Measurements from ENCODE around the gene DNMT3B.

The DNMT3B gene

GRCh38 chr20:32810941-32811340 lies 48.8 kb downstream of the DNMT3B start:
- Histone ChIP-seq H3K27me3 (no peaks in the 10 kb centered on the region), H3K4me3 (ENCODE audit: low read depth, low read length) (no peak overlapping the region), H3K9me3 (no peaks in the 10 kb centered on the region), H3K36me3 (no peaks in the 10 kb centered on the region), H3K4me1 (no peaks in the 10 kb centered on the region)
- no peak for DNase-seq
- TF ChIP-seq CTCF (IDR thresholded peaks at IDR 0.05; ENCODE audit: low read depth, low read length) = no peak

- H3K4me3 ChIP-seq (ENCODE audit: low read depth, low read length) = no peak overlapping the region
- TF ChIP-seq CTCF (IDR thresholded peaks at IDR 0.05; ENCODE audit: low read depth, low read length) = no peak
- no peak for DNase-seq
- H3K27me3 ChIP-seq = no peaks in the 10 kb centered on the region
- H3K9me3 ChIP-seq = no peaks in the 10 kb centered on the region
- H3K36me3 ChIP-seq = no peaks in the 10 kb centered on the region
- no peaks in the 10 kb centered on the region for H3K4me1 ChIP-seq
Observed at GRCh38 chr20:32811886-32812285, 49.7 kb downstream of the DNMT3B start.

GRCh38 chr20:32819992-32820697 lies 58.0 kb downstream of the DNMT3B start:
- Histone ChIP-seq H3K4me3 (ENCODE audit: low read depth, low read length) (peak overlapping the region; percentile 99), H3K27me3 (no peaks in the 10 kb centered on the region), H3K36me3 (peaks cover under 1% of the 10 kb centered on the region), H3K4me1 (no peaks in the 10 kb centered on the region), H3K9me3 (no peaks in the 10 kb centered on the region)
- peak; percentile 92 for DNase-seq
- TF ChIP-seq CTCF (IDR thresholded peaks at IDR 0.05; ENCODE audit: low read depth, low read length) = no peak

GRCh38 chr20:32820698-32821377 lies 58.7 kb downstream of the DNMT3B start:
- Histone ChIP-seq H3K9me3 (no peaks in the 10 kb centered on the region), H3K4me1 (no peaks in the 10 kb centered on the region), H3K36me3 (peaks cover 6% of the 10 kb centered on the region), H3K4me3 (ENCODE audit: low read depth, low read length) (peak overlapping the region; percentile 99), H3K27me3 (no peaks in the 10 kb centered on the region)
- TF ChIP-seq CTCF (IDR thresholded peaks at IDR 0.05; ENCODE audit: low read depth, low read length) = no peak
- no peak for DNase-seq

- H3K4me3 ChIP-seq (ENCODE audit: low read depth, low read length) = no peak overlapping the region
- H3K9me3 ChIP-seq = no peaks in the 10 kb centered on the region
- no peak for DNase-seq
- no peaks in the 10 kb centered on the region for H3K27me3 ChIP-seq
- no peaks in the 10 kb centered on the region for H3K4me1 ChIP-seq
- peaks cover 15% of the 10 kb centered on the region for H3K36me3 ChIP-seq
- no peak for TF ChIP-seq CTCF (IDR thresholded peaks at IDR 0.05; ENCODE audit: low read depth, low read length)
Observed at GRCh38 chr20:32822225-32822624, 60.0 kb downstream of the DNMT3B start.

GRCh38 chr20:32823078-32823477 lies 60.9 kb downstream of the DNMT3B start:
- DNase-seq = no peak
- H3K27me3 ChIP-seq = no peaks in the 10 kb centered on the region
- H3K36me3 ChIP-seq = peaks cover 22% of the 10 kb centered on the region
- no peaks in the 10 kb centered on the region for H3K4me1 ChIP-seq
- no peaks in the 10 kb centered on the region for H3K9me3 ChIP-seq
- H3K4me3 ChIP-seq (ENCODE audit: low read depth, low read length) = no peak overlapping the region
- TF ChIP-seq CTCF (IDR thresholded peaks at IDR 0.05; ENCODE audit: low read depth, low read length) = no peak
